Mammary epithelial cell (primary cell): ENCODE results near the gene MRPL19.

Experiments
- CTCF ChIP-seq, 2 donors: IDR thresholded peaks in 1 of 2; conservative IDR thresholded peaks in 1 of 2; 2 replicates each; pipeline ENCODE4 v1.5.1; 2011 to 2012; ENCODE audit warnings: inconsistent platforms in 2 of 2, low read length in 2 of 2, mild to moderate bottlenecking in 2 of 2, control low read depth in 1 of 2, low read depth in 1 of 2; ENCODE audit not compliant: insufficient read depth in 1 of 2; ENCODE audit errors: extremely low read depth in 1 of 2
- EZH2 ChIP-seq: IDR thresholded peaks from 2 replicates; pipeline ENCODE4 v1.6.1; 2012; ENCODE audit warnings: low read length, inconsistent platforms, borderline replicate concordance

GRCh38 chr2:75728614-75729419, 82.2 kb downstream of the MRPL19 start:
- TF ChIP-seq EZH2 = no peak
- TF ChIP-seq CTCF (conservative IDR thresholded peaks at IDR 0.05 in 1 of 2, IDR thresholded peaks at IDR 0.05 in 1 of 2; ENCODE audit: extremely low read depth in 1 of 2, insufficient read depth in 1 of 2, low read depth in 1 of 2, low read length in 2 of 2) = no peak
